Neuronal stem cell (in vitro differentiated cells): Measurements from ENCODE around the gene CFAP107.

Experiments used
- DNase-seq: peaks from one replicate; pipeline ENCODE4 v3.0.0-alpha.2; 2013; ENCODE audit warnings: low spot score
- H2AFZ ChIP-seq: one replicate; pipeline ENCODE4 v1.6.1; 2013; ENCODE audit warnings: mild to moderate bottlenecking, low read length, inconsistent platforms
- H2AK5ac ChIP-seq: 2 replicates; pipeline ENCODE4 v1.6.1; 2013; ENCODE audit warnings: low read depth, mild to moderate bottlenecking, inconsistent platforms, low read length, moderate library complexity, mixed read lengths
- H2BK120ac ChIP-seq: 2 replicates; pipeline ENCODE4 v1.6.1; 2013; ENCODE audit warnings: low read depth, mild to moderate bottlenecking, inconsistent platforms, low read length, moderate library complexity, mixed read lengths
- H2BK12ac ChIP-seq: one replicate; pipeline ENCODE4 v1.6.1; 2013; ENCODE audit warnings: low read length, inconsistent platforms
- H2BK15ac ChIP-seq: 2 replicates; pipeline ENCODE4 v1.6.1; 2013; ENCODE audit warnings: mild to moderate bottlenecking, low read length, inconsistent platforms, mixed read lengths
- H2BK5ac ChIP-seq: one replicate; pipeline ENCODE4 v1.6.1; 2013; ENCODE audit warnings: inconsistent platforms, mild to moderate bottlenecking, low read length, moderate library complexity
- H3K14ac ChIP-seq: one replicate; pipeline ENCODE4 v1.6.1; 2013; ENCODE audit warnings: low read length, inconsistent platforms
- H3K18ac ChIP-seq: 2 replicates; pipeline ENCODE4 v1.6.1; 2013; ENCODE audit warnings: low read length, inconsistent platforms
- H3K23ac ChIP-seq: 2 replicates; pipeline ENCODE4 v1.6.1; 2013; ENCODE audit warnings: low read depth, mild to moderate bottlenecking, mixed read lengths, low read length, inconsistent platforms; ENCODE audit not compliant: poor library complexity
- H3K27ac ChIP-seq: replicated peaks from 3 replicates; pipeline ENCODE4 v1.5.1; 2013; ENCODE audit warnings: low read length, inconsistent platforms
- H3K27me3 ChIP-seq, 3 experiments: 2 replicates each; pipeline ENCODE4 v1.6.1; 2013; ENCODE audit warnings: low read length in 3 of 3, mild to moderate bottlenecking in 2 of 3, inconsistent platforms in 1 of 3, low read depth in 1 of 3, mixed read lengths in 1 of 3, moderate library complexity in 1 of 3; ENCODE audit not compliant: control insufficient read depth in 3 of 3, insufficient read depth in 3 of 3
- H3K36me3 ChIP-seq, 2 donors: replicated peaks in 1 of 2; 2 replicates each; pipeline ENCODE4 v1.6.1; 2013; ENCODE audit warnings: low read length in 2 of 2; ENCODE audit not compliant: control insufficient read depth in 2 of 2, insufficient read depth in 2 of 2
- H3K4ac ChIP-seq: 2 replicates; pipeline ENCODE4 v1.6.1; 2013; ENCODE audit warnings: inconsistent platforms, mild to moderate bottlenecking, low read length, moderate library complexity
- H3K4me1 ChIP-seq, 2 donors: 1 replicate in 1 of 2; 2 replicates in 1 of 2; pipeline ENCODE4 v1.6.1; 2013; ENCODE audit warnings: low read length in 2 of 2, low read depth in 1 of 2; ENCODE audit not compliant: control insufficient read depth in 2 of 2, insufficient read depth in 1 of 2
- H3K4me2 ChIP-seq: one replicate; pipeline ENCODE4 v1.6.1; 2013; ENCODE audit warnings: mild to moderate bottlenecking, low read length, inconsistent platforms; ENCODE audit not compliant: insufficient read depth, poor library complexity, severe bottlenecking
- H3K4me3 ChIP-seq, 2 donors: 2 replicates each; pipeline ENCODE4 v1.5.1; 2013; ENCODE audit warnings: low read length in 2 of 2, mild to moderate bottlenecking in 2 of 2, inconsistent platforms in 1 of 2, moderate library complexity in 1 of 2
- H3K79me1 ChIP-seq: one replicate; pipeline ENCODE4 v1.6.1; 2013; ENCODE audit warnings: low read depth, mild to moderate bottlenecking, inconsistent platforms, low read length, moderate library complexity
- H3K9ac ChIP-seq: one replicate; pipeline ENCODE4 v1.6.1; 2013; ENCODE audit warnings: mild to moderate bottlenecking, low read depth, low read length, inconsistent platforms; ENCODE audit not compliant: poor library complexity
- H3K9me3 ChIP-seq, 2 donors: replicated peaks in 1 of 2; 2 replicates each; pipeline versions ENCODE3 to v1.6.1; 2013; ENCODE audit warnings: low read length in 2 of 2, mild to moderate bottlenecking in 2 of 2, inconsistent platforms in 1 of 2, low read depth in 1 of 2, mixed read lengths in 1 of 2, moderate library complexity in 1 of 2; ENCODE audit not compliant: control insufficient read depth in 2 of 2, insufficient read depth in 1 of 2
- H4K8ac ChIP-seq: one replicate; pipeline ENCODE4 v1.6.1; 2013; ENCODE audit warnings: low read depth, mild to moderate bottlenecking, inconsistent platforms, low read length, moderate library complexity
- H4K91ac ChIP-seq: one replicate; pipeline ENCODE4 v1.6.1; 2013; ENCODE audit warnings: low read length, low read depth, mild to moderate bottlenecking, inconsistent platforms; ENCODE audit not compliant: poor library complexity
- WGBS, 2 donors: extraction: QIAGEN DNeasy Blood & Tissue Kit; methylation state at CpG; one replicate each; pipeline ENCODE4 v1.1.7; 2013; ENCODE audit warnings: missing lambda C conversion rate in 2 of 2, mixed read lengths in 1 of 2; ENCODE audit not compliant: insufficient read length in 2 of 2, insufficient replicate concordance in 1 of 2; ENCODE audit errors: extremely low coverage in 2 of 2; 5-methylcytosine and 5-hydroxymethylcytosine counted together

CFAP107 gene

DNA sequence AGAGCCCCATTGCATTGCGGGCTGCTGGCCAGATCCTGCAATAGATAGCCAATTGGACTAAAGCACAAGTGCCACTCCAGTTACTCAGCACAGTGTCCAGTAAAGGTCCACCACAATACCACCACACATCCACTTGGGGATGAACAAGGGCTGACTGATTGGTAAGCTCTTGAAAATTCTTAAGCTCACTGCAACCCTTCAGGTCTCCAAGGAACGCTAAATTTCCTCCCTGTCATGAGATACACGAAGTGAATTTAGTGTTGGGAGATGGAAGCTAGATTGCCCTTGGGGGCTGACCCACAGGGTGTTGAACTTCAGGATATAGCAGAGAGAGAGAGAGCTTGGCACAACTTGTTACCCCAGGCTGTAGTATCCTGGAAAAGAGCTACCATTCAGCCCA, 39.9 kb upstream of the CFAP107 start:
- no peak overlapping the region for H3K4me3 ChIP-seq
- no peak overlapping the region for H3K14ac ChIP-seq
- H3K4me1 ChIP-seq: no peaks in the 10 kb centered on the region
- peaks cover 0 to 4% (median 0%) of the 10 kb centered on the region in 3 experiments for H3K27me3 ChIP-seq
- no peak overlapping the region for H4K8ac ChIP-seq
- H3K4ac ChIP-seq: no peak overlapping the region
- WGBS, 2 donors: no CpG with 5 or more reads among the region's 3 CpGs
- no peak overlapping the region for H2BK120ac ChIP-seq
- H2AFZ ChIP-seq: no peak overlapping the region
- H3K18ac ChIP-seq: no peak overlapping the region
- H2AK5ac ChIP-seq: no peak overlapping the region
- no peak overlapping the region for H3K23ac ChIP-seq
- H2BK5ac ChIP-seq: no peak overlapping the region
- H3K27ac ChIP-seq: no peak overlapping the region
- no peak for DNase-seq
- H3K4me2 ChIP-seq: no peak overlapping the region
- H2BK15ac ChIP-seq: no peak overlapping the region
- no peaks in the 10 kb centered on the region for H3K79me1 ChIP-seq
- H3K9me3 ChIP-seq: no peaks in the 10 kb centered on the region
- no peak overlapping the region for H3K9ac ChIP-seq
- no peaks in the 10 kb centered on the region for H3K36me3 ChIP-seq
- H4K91ac ChIP-seq: no peak overlapping the region
- H2BK12ac ChIP-seq: no peak overlapping the region

DNA sequence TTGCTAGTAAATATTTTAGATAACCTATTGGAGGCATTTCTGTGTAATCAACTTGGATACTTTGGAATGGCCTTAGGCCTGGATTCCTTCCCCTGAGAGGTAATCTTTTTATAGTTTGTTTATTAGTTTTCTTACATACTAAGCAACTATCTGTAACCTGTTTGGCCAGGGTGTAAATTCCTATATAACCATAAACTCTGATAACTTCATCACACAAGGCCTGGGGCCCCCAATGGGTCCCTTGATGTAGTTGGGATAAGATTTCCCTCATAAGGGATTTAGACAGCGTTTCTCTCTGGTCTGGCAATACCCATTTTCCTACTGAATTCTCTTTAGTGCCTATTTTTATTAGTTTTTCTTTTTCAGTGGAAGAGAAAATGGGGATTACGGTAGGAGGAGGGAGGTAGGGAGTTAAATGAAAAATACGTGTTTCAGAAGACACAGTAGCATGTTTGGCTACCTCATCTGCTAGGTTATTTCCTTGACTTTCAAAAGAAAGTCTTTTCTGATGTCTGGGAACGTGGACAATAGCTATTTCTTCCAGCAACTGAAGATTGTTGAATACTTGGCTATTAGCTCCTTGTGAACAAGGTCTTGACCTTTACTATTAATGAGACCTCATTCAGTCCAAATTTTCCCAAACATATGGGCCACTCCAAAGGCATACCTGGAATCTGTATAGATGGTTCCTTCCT, 37.5 kb upstream of the CFAP107 start:
- H3K79me1 ChIP-seq: no peaks in the 10 kb centered on the region
- H3K23ac ChIP-seq: no peak overlapping the region
- H2AFZ ChIP-seq: no peak overlapping the region
- no peak overlapping the region for H3K18ac ChIP-seq
- peaks cover 0 to 4% (median 0%) of the 10 kb centered on the region in 3 experiments for H3K27me3 ChIP-seq
- no peak overlapping the region for H4K8ac ChIP-seq
- H2BK120ac ChIP-seq: no peak overlapping the region
- H2BK5ac ChIP-seq: no peak overlapping the region
- no peak overlapping the region for H4K91ac ChIP-seq
- H3K4me1 ChIP-seq: no peaks in the 10 kb centered on the region
- H2AK5ac ChIP-seq: no peak overlapping the region
- H3K4me2 ChIP-seq: no peak overlapping the region
- no peaks in the 10 kb centered on the region for H3K36me3 ChIP-seq
- no peak overlapping the region for H3K4ac ChIP-seq
- DNase-seq: no peak
- H3K27ac ChIP-seq: no peak overlapping the region
- H2BK15ac ChIP-seq: no peak overlapping the region
- 100% methylated on average over 1 of the region's 4 CpGs; no CpG with 5 or more reads in 1 of the 2 donors for WGBS, 2 donors
- no peak overlapping the region for H2BK12ac ChIP-seq
- no peak overlapping the region for H3K4me3 ChIP-seq
- peaks cover 0 to 2% of the 10 kb centered on the region in 2 donors for H3K9me3 ChIP-seq
- H3K9ac ChIP-seq: no peak overlapping the region
- H3K14ac ChIP-seq: no peak overlapping the region

DNA sequence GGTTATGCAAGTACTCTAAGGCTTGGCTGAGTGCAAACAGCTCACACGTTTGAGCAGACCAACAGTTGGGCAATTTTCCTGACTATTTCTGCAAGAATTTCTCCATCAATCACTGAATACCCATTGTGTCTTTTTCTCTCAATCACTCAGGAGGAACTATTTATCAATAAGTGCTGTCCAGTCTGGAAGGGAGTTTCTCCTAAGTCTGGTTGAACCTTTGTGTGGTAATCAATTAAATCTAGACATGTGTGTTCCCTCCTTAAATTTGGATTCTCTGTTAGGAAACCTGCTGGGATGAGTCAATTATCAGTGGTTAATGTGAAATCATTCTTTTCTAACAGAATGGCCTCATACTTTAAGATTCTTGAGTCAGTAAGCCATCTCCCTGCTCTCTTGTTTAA, 36.9 kb upstream of the CFAP107 start:
- Histone ChIP-seq H3K36me3 (no peaks in the 10 kb centered on the region), H2BK15ac (no peak overlapping the region), H3K4me3 (no peak overlapping the region), H3K4me2 (no peak overlapping the region), H4K8ac (no peak overlapping the region), H3K23ac (no peak overlapping the region), H3K79me1 (no peaks in the 10 kb centered on the region), H3K9me3 (peaks cover 0 to 2% of the 10 kb centered on the region in 2 donors), H2AK5ac (no peak overlapping the region), H3K14ac (no peak overlapping the region), H2BK12ac (no peak overlapping the region), H4K91ac (no peak overlapping the region), H3K18ac (no peak overlapping the region), H3K9ac (no peak overlapping the region), H3K27ac (no peak overlapping the region), H2BK120ac (no peak overlapping the region), H2AFZ (no peak overlapping the region), H3K27me3 (peaks cover 0 to 4% (median 0%) of the 10 kb centered on the region in 3 experiments), H2BK5ac (no peak overlapping the region), H3K4me1 (no peaks in the 10 kb centered on the region), H3K4ac (no peak overlapping the region)
- no CpG with 5 or more reads among the region's 1 CpG for WGBS, 2 donors
- no peak for DNase-seq

DNA sequence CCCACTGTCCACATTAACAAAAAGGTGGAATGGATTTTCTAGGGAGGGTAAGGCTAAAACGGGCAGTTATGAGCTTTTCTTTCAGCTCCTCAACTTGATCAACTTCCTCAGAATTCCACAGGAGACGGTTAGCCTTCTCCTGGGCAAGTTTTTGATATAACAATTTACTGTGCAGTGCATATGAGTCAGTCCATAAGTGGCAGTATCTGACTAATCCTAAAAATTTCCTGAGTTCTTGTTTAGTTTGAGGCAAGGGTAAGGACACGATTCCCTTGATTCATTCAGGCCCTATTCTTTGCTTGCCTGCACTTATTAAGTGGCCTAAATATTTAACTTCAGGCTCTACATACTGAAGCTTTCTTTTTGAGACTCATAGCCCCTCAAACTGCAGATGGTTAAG, 36.3 kb upstream of the CFAP107 start:
- no CpG with 5 or more reads among the region's 3 CpGs for WGBS, 2 donors
- Histone ChIP-seq H4K8ac (no peak overlapping the region), H2BK5ac (no peak overlapping the region), H3K14ac (no peak overlapping the region), H3K23ac (no peak overlapping the region), H3K79me1 (no peaks in the 10 kb centered on the region), H3K4me2 (no peak overlapping the region), H3K9ac (no peak overlapping the region), H3K4me3 (no peak overlapping the region), H4K91ac (no peak overlapping the region), H3K9me3 (peaks cover 0 to 2% of the 10 kb centered on the region in 2 donors), H3K4me1 (no peaks in the 10 kb centered on the region), H2BK15ac (no peak overlapping the region), H3K4ac (no peak overlapping the region), H2AK5ac (no peak overlapping the region), H3K27me3 (peaks cover 0 to 6% (median 0%) of the 10 kb centered on the region in 3 experiments), H3K18ac (no peak overlapping the region), H3K36me3 (no peaks in the 10 kb centered on the region), H2BK12ac (no peak overlapping the region), H3K27ac (no peak overlapping the region), H2AFZ (no peak overlapping the region), H2BK120ac (no peak overlapping the region)
- no peak for DNase-seq
